Hepatocyte (in vitro differentiated cells): ENCODE results near the gene FZD2.

Experiments
- CTCF ChIP-seq: fragments of 200-600 bp; sonication (generic); IDR thresholded peaks from 2 replicates; pipeline ENCODE4 v1.5.1; 2016; ENCODE audit warnings: antibody characterized with exemption, mild to moderate bottlenecking; ENCODE audit not compliant: poor library complexity
- EZH2phosphoT487 ChIP-seq: fragments of 200-600 bp; sonication (generic); IDR thresholded peaks from one replicate; pipeline ENCODE4 v1.6.1; 2018; ENCODE audit warnings: antibody characterized with exemption, mild to moderate bottlenecking, low read depth, moderate library complexity; ENCODE audit not compliant: unreplicated experiment, severe bottlenecking

DNA sequence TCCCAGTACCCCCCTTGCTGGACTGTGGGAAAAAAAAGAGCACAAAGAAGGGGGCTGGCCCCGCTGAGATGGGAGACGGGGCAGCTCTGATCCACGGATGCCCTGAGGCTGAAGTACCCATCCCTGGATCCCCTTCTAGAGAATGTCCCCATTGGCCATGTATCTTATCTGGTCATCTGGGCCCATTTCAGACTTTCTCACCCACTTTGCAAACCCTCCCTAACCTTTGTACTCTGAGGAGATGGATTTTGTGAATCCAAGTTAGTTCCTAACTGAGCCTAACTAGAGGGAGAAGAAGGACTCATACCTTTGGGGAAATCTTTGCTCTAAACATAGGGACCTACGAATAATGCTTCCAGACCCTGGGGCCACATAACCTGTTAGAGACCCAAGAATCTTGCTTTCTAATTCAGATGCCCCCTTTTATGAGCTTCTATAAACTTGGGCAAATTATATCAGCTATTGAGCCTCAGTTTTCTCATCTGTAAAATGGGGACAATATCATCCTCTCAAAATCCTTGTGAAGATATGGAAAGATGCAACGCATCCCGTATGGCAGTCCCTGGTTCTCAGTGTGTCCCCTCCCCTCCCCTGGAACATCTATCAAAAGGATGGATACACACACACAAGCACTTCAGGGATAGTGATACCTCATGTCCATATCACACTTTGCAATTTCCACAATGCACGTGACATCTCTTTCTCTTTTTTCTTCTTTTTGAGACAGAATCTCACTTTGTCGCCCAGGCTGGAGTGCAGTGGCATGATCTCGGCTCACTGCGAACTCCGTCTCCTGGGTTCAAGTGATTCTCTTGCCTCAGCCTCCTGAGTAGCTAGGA, 16.8 kb upstream of the FZD2 start:
- TF ChIP-seq CTCF (no peak), EZH2phosphoT487 (no peak)
